ENCODE data around the gene KLC4. TPM values are rescaled to one million over a fixed set of nuclear protein-coding genes. Genes with fewer than 3 reads are reported as not detected.

KLC4 gene
- total RNA-seq, 4 donors from 2014 or later, result 23.4 to 41.0 (median 30.4) TPM

GRCh38 chr6:43089874-43090558, 30.6 kb downstream of the KLC4 start:
- Histone ChIP-seq H3K36me3 (no peaks in the 10 kb centered on the region), H3K27me3 (no peaks in the 10 kb centered on the region), H3K27ac (peak overlapping the region; percentile 71 to 93 (median 77)), H3K4me1 (peaks cover 22 to 33% of the 10 kb centered on the region in 2 donors), H3K4me3 (replicated peaks in 1 of 3) (no peak overlapping the region), H3K9me3 (no peaks in the 10 kb centered on the region)
- TF ChIP-seq CTCF (IDR thresholded peaks at IDR 0.05) (no peak), POLR2A (IDR thresholded peaks at IDR 0.05) (no peak)
- DNase-seq, result peak; percentile 38 to 56
- intact Hi-C loops (cut with DNase I), result no loop called here
- WGBS, 2 donors, result 49 to 60% methylated on average over 7 to 8 of the region's 8 CpGs

- Histone ChIP-seq H3K4me3 (replicated peaks in 1 of 3) (no peak overlapping the region), H3K9me3 (no peaks in the 10 kb centered on the region), H3K27me3 (no peaks in the 10 kb centered on the region), H3K27ac (peak overlapping the region; percentile 71 to 93 (median 77)), H3K36me3 (no peaks in the 10 kb centered on the region), H3K4me1 (peaks cover 24 to 38% of the 10 kb centered on the region in 2 donors)
- no peak for DNase-seq
- 34 to 45% methylated on average over 2 of the region's 2 CpGs for WGBS, 2 donors
- TF ChIP-seq POLR2A (IDR thresholded peaks at IDR 0.05) (no peak), CTCF (IDR thresholded peaks at IDR 0.05) (no peak)
- intact Hi-C loops (cut with DNase I), result no loop called here
These were observed 31.1 kb downstream of the KLC4 start for GRCh38 chr6:43090559-43090956.

GRCh38 chr6:43091020-43091419, 31.6 kb downstream of the KLC4 start:
- TF ChIP-seq POLR2A (IDR thresholded peaks at IDR 0.05), result no peak
- TF ChIP-seq CTCF (IDR thresholded peaks at IDR 0.05), result no peak
- H3K9me3 ChIP-seq, result no peaks in the 10 kb centered on the region
- peak overlapping the region; percentile 71 to 93 (median 77) for H3K27ac ChIP-seq
- no peaks in the 10 kb centered on the region for H3K36me3 ChIP-seq
- H3K4me1 ChIP-seq, result peaks cover 28 to 42% of the 10 kb centered on the region in 2 donors
- H3K4me3 ChIP-seq (replicated peaks in 1 of 3), result no peak overlapping the region
- intact Hi-C loops (cut with DNase I), result no loop called here
- no peaks in the 10 kb centered on the region for H3K27me3 ChIP-seq
- DNase-seq, result no peak
- 67 to 72% methylated on average over 5 of the region's 5 CpGs for WGBS, 2 donors

GRCh38 chr6:43091436-43091991, 32.1 kb downstream of the KLC4 start:
- peak overlapping the region in 1 of 3 donors; percentile 77 for H3K27ac ChIP-seq
- 91 to 93% methylated on average over 10 of the region's 10 CpGs for WGBS, 2 donors
- no peaks in the 10 kb centered on the region for H3K27me3 ChIP-seq
- intact Hi-C loops (cut with DNase I), result no loop called here
- H3K9me3 ChIP-seq, result no peaks in the 10 kb centered on the region
- H3K4me1 ChIP-seq, result peaks cover 33 to 47% of the 10 kb centered on the region in 2 donors
- no peak for TF ChIP-seq CTCF (IDR thresholded peaks at IDR 0.05)
- TF ChIP-seq POLR2A (IDR thresholded peaks at IDR 0.05), result no peak
- no peak overlapping the region for H3K4me3 ChIP-seq (replicated peaks in 1 of 3)
- no peak for DNase-seq
- H3K36me3 ChIP-seq, result no peaks in the 10 kb centered on the region

- intact Hi-C loops (cut with DNase I), result no loop called here
- no peak overlapping the region for H3K27ac ChIP-seq
- no peaks in the 10 kb centered on the region for H3K9me3 ChIP-seq
- no peak overlapping the region for H3K4me3 ChIP-seq (replicated peaks in 1 of 3)
- no peaks in the 10 kb centered on the region for H3K27me3 ChIP-seq
- H3K4me1 ChIP-seq, result peaks cover 45 to 58% of the 10 kb centered on the region in 2 donors
- no peak for DNase-seq
- TF ChIP-seq POLR2A (IDR thresholded peaks at IDR 0.05) (no peak), CTCF (IDR thresholded peaks at IDR 0.05) (no peak)
- H3K36me3 ChIP-seq, result no peaks in the 10 kb centered on the region
These were observed 33.2 kb downstream of the KLC4 start for GRCh38 chr6:43092635-43093034.
